ELR (cell line): Measurements from ENCODE around the gene FHOD3.
"Not testable (repeated sequence)": the region's sequence is repeated elsewhere in the genome, so short reads cannot be mapped to it uniquely, and the experiment has no call there.

ENCODE experiments used
- DNase-seq: peaks from one replicate; pipeline ENCODE4 v3.0.0-alpha.2; 2015; ENCODE audit warnings: low read depth

FHOD3 gene

GRCh38 chr18:36451454-36452251 lies 154.1 kb downstream of the FHOD3 start:
- peak; percentile 29 for DNase-seq

DNA sequence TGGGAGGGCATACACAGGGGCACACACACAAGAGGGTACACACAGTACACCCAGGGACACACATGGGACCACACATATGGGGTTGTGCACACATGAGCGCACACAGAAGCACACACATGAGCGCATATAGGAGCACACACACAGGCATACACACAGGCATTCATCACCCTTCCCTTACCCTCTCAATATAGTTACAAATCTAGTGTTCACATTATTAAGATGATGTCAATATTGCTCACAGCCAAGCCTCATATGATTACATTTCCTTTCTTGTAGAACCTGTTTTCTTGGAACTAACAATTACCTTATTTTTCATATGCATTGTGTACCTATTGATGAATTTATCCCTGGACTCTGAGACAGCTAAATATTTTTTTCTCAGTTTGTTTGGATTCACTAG lies 156.7 kb downstream of the FHOD3 start:
- DNase-seq, result no peak

DNA sequence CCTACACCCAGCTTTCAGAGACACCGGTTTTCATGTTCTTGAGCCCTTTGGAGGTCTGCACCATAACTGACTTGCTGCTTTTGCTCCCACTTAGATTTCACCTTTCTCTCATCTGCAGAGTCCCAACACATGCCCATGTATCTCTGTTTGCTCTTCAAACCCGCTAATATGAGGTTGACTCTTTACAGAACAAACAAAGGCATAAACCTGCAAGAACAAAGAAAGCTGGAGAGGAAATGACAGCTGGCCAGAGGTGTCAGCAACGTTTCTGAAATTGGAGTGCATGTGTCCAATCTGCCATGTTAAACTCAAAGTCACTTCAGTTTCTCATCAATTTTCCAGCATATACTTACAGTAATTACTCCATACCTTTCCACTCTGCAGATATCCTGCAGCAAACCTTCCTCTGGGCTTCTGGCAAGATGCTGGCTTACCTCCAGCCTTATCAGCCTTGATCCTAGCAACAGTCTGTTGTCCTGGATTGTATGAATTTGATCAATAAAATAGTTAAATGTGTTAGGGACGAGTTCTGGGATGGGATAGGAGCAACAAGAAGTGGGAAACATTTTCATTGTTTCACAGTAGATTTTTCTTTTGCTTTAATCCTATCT lies 157.4 kb downstream of the FHOD3 start:
- no peak for DNase-seq

GRCh38 chr18:36455931-36456330 lies 158.4 kb downstream of the FHOD3 start:
- no peak for DNase-seq

- no peak for DNase-seq
These were observed 159.1 kb downstream of the FHOD3 start for GRCh38 chr18:36456622-36457021.

GRCh38 chr18:36457683-36458082 lies 160.2 kb downstream of the FHOD3 start:
- DNase-seq, result no peak

GRCh38 chr18:36458306-36458705 lies 160.8 kb downstream of the FHOD3 start:
- no peak for DNase-seq

DNA sequence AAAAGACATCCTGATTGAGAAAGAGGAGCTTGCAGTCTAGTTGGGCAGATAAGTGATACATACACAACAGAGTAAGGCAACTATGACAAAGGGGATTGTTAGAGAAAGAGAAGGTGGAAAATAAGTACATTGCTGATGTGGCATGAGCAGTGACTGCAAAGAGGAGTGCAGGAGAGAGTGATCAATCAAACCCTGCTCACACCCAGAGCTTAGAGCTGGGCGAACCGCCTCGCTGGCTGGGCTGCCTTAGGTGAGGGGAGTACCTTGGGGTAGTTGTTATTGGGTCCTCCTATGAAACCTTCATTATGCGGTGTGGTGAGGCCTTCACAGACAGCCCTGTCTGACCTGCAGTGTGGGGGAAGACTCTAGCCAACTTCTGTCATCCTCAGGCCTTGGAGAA lies 161.7 kb downstream of the FHOD3 start:
- DNase-seq, result no peak

GRCh38 chr18:36459786-36460185 lies 162.3 kb downstream of the FHOD3 start:
- no peak for DNase-seq

DNA sequence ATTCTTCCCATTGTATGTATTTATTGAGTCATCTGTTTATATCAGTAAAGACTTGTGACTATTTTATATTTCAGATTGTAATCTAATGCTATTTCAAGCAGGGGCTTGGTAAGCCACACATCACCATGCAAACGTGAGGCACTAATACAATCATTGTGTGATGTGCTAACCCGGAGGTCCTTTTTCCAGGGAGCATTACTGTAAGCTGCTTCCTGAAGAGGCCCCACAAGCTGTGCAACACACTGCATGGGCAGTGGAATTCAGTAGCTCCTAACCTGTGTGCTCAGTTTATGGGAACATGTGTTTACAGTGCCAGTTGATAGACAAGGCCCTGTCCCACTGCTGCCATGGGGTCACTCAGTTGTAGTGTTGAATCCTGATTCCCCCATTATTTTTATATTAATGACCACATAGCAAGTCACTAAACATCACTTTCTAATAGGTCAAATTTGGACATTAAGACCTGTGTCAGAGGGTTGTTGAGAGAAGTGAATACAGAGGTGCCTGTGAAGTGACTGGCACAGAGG lies 162.9 kb downstream of the FHOD3 start:
- peak; percentile 45 for DNase-seq

GRCh38 chr18:36460854-36461253 lies 163.3 kb downstream of the FHOD3 start:
- DNase-seq, result no peak

GRCh38 chr18:36461551-36461987 lies 164.1 kb downstream of the FHOD3 start:
- peak; percentile 40 for DNase-seq

DNA sequence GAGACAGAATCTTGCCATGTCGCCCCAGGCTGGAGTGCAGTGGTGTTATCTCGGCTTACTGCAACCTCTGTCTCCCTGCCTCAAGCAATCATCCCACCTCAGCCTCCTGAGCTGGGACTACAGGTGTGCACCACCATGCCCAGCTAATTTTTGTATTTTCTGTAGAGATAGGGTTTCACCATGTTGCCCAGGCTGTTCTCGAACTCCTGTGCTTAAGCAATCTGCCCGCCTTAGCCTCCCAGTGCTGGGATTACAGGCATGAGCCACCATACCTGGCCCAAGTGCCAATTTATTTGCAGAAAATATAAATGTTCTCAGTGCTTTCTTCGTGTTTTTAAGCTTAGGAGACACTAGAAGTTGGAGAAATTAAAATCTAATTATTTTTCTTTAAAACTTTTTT lies 166.0 kb downstream of the FHOD3 start:
- DNase-seq, result not testable (repeated sequence)

DNA sequence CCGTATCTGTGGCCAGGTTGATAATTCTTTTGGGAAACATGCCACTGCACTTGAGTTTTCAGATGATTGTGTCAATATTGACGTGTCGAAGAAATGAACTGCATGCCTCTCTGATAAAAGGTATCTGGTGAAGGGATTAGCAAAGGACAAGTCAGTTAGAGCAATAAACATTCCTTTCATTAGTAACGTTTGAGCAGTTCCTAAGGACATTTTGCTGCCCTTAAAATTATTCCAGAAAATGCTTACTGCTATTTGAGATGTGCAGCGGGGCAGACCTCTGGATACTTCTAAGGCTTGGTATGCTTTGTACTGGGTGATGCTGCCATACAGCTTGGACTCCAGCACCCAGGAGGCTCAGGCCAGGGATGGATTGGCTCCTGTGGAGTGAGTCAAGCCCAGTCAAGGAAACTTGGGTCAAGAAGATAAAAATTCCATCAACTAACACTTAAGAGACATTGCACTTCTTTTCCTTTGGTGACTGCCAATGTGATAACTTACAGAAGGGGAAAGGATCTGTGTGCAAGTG lies 166.7 kb downstream of the FHOD3 start:
- no peak for DNase-seq

GRCh38 chr18:36465276-36465675 lies 167.8 kb downstream of the FHOD3 start:
- no peak for DNase-seq

- DNase-seq, result no peak
These were observed 168.5 kb downstream of the FHOD3 start for GRCh38 chr18:36465970-36466369.

DNA sequence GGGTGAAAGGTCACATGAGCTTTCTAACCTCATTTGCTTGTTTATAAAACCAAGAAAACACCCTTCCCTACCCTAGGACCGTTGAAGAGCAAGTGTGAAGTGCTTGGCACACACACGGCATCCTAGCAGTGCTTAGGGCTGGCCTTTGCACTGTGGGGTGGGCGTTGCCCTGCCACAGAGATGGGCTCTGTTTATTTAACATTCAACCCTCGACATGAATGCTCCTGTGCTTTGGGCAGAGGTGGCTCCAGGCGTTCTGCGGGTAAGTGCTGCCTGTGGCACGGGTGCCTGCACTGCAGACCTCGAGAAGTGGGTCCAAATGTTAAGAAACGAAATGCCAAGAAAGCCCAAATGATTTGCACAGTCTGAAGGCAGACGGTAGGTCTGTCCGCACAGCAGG lies 170.1 kb downstream of the FHOD3 start:
- no peak for DNase-seq

GRCh38 chr18:36468161-36468560 lies 170.6 kb downstream of the FHOD3 start:
- no peak for DNase-seq

- DNase-seq, result no peak
These were observed 171.9 kb downstream of the FHOD3 start for GRCh38 chr18:36469461-36469860.

DNA sequence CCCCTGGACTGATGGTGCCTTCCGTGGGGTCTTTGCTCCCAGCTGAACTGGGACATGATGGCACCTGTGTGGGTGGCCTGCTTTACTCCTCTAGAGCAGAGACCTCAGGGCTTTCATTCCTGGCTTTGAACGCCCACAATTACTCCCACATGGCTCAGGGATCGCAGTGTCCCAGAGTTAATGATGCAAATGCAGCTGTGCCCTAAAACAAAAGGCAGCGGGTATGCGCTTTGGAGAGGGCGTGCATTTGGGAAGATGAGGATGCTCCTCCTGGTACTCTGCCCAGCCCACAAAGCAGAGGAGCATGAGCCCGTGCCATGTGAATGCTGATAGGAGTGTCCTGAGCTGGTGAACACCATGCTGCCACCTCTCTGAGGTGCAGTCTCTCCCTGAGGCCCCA lies 173.4 kb downstream of the FHOD3 start:
- no peak for DNase-seq

DNA sequence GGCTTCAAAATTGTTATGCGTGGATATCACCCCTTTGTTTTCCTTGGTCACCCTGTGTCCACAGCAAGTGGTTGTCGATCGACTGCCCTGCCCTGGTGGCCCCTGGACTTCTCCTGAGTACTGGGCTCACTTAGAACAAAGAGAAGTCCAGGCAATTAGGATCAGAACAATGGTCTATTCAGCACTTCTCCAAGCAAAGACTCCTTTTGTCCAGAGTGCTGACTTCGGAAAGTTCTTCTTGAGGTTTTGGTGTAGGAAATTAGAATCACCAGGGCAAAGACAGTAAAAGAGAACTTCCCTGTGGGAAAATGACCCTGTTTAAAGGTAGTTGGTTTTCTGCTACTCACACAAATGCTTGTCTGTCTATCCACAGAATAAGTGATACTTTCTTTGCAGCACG lies 173.9 kb downstream of the FHOD3 start:
- no peak for DNase-seq

DNA sequence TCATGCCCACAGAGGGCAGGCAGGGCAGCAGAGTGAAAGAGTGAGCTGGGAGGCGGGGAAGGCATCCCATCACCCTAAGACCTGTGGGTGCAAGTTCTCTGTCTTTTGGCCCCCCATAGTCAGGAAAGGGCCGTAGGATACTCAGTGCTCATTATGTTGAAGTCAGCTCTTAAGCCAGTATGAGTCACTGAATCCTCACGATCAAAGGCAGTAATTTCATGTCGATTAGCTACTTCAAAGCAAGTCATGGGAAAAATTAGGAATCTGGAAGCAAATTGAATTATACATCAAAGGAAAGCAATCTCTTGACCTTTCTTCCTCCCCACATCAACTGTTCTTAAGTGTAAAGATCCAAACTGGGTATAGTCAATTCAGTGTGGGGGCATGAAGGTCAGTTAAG lies 178.9 kb downstream of the FHOD3 start:
- DNase-seq, result no peak

GRCh38 chr18:36477776-36478175 lies 180.3 kb downstream of the FHOD3 start:
- no peak for DNase-seq
